Thyroid gland (tissue), 4 donors: ENCODE data around the gene LINC00305. TPM values are rescaled to one million over a fixed set of nuclear protein-coding genes. Genes with fewer than 3 reads are reported as not detected.

Source experiments
- DNase-seq, 2 donors: peaks; one replicate each; pipeline ENCODE4 v3.0.0-alpha.2; 2019
- H3K27ac ChIP-seq, 3 donors: fragments of 200-600 bp; sonication (generic); 1 replicate in 2 of 3; 2 replicates in 1 of 3; pipeline ENCODE4 v1.5.1; 2016 to 2019; ENCODE audit warnings: mild to moderate bottlenecking in 1 of 3, moderate library complexity in 1 of 3
- H3K27me3 ChIP-seq: fragments of 200-600 bp; sonication (generic); one replicate; pipeline ENCODE4 v1.5.1; 2019
- H3K36me3 ChIP-seq, 2 donors: fragments of 200-600 bp; sonication (generic); one replicate each; pipeline ENCODE4 v1.5.1; 2016 to 2019
- H3K4me1 ChIP-seq, 2 donors: fragments of 200-600 bp; sonication (generic); one replicate each; pipeline ENCODE4 v1.5.1; 2017 to 2019
- H3K4me3 ChIP-seq, 3 donors: fragments of 200-600 bp; sonication (generic); replicated peaks in 1 of 3; 1 replicate in 2 of 3; 2 replicates in 1 of 3; pipeline ENCODE4 v1.5.1; 2016; ENCODE audit warnings: mild to moderate bottlenecking in 1 of 3
- H3K9me3 ChIP-seq: fragments of 200-600 bp; sonication (generic); one replicate; pipeline ENCODE4 v1.5.1; 2017
- CTCF ChIP-seq, 6 experiments: fragments of 200-600 bp in 3 of 6; fragments of 450-650 bp in 3 of 6; sonication (generic) in 3 of 6; IDR thresholded peaks; one replicate each; pipeline ENCODE4 v1.5.1; 2016 to 2019; ENCODE audit warnings: antibody characterized with exemption in 6 of 6, mild to moderate bottlenecking in 2 of 6, inconsistent platforms in 1 of 6, moderate library complexity in 1 of 6
- POLR2A ChIP-seq, 2 donors: fragments of 450-650 bp; IDR thresholded peaks; one replicate each; pipeline ENCODE4 v1.6.1; 2017; ENCODE audit warnings: antibody characterized with exemption in 2 of 2, mild to moderate bottlenecking in 2 of 2, moderate library complexity in 1 of 2
- WGBS, 2 donors: methylation state at CpG; one replicate each; pipeline ENCODE4 v1.1.5; 2017; 5-methylcytosine and 5-hydroxymethylcytosine counted together
- intact Hi-C: fragments of 100-400 bp; cut with DNase I; formaldehyde crosslinking; loops from one replicate; pipeline ENCODE4 v1.15.1; 2023
- total RNA-seq, 4 donors: library from RNA; depleted of rRNA; stranded (reverse); fragments of >200 nt; gene quantifications; one replicate each; pipeline ENCODE4 v1.2.3, GENCODE V29; 2016

The LINC00305 gene
- total RNA-seq, 4 donors from 2014 or later = not detected

GRCh38 chr18:64180171-64180570 is 31.3 kb upstream of the LINC00305 start:
- TF ChIP-seq CTCF (IDR thresholded peaks at IDR 0.05) = no peak
- no peak for TF ChIP-seq POLR2A (IDR thresholded peaks at IDR 0.05)
- Histone ChIP-seq H3K9me3 (no peaks in the 10 kb centered on the region), H3K27ac (no peak overlapping the region), H3K27me3 (no peaks in the 10 kb centered on the region), H3K4me3 (no peak overlapping the region), H3K36me3 (no peaks in the 10 kb centered on the region), H3K4me1 (no peaks in the 10 kb centered on the region)
- no peak for DNase-seq
- intact Hi-C loops = no loop called here
- WGBS, 2 donors = 82 to 95% methylated on average over 1 of the region's 1 CpG

- Histone ChIP-seq H3K4me3 (no peak overlapping the region), H3K36me3 (no peaks in the 10 kb centered on the region), H3K27ac (no peak overlapping the region), H3K4me1 (no peaks in the 10 kb centered on the region), H3K9me3 (no peaks in the 10 kb centered on the region), H3K27me3 (no peaks in the 10 kb centered on the region)
- DNase-seq = no peak
- intact Hi-C loops = no loop called here
- WGBS, 2 donors = 71 to 74% methylated on average over 5 of the region's 5 CpGs
- no peak for TF ChIP-seq CTCF (IDR thresholded peaks at IDR 0.05)
- no peak for TF ChIP-seq POLR2A (IDR thresholded peaks at IDR 0.05)
Observed at GRCh38 chr18:64179556-64180080, 30.7 kb upstream of the LINC00305 start.

DNA sequence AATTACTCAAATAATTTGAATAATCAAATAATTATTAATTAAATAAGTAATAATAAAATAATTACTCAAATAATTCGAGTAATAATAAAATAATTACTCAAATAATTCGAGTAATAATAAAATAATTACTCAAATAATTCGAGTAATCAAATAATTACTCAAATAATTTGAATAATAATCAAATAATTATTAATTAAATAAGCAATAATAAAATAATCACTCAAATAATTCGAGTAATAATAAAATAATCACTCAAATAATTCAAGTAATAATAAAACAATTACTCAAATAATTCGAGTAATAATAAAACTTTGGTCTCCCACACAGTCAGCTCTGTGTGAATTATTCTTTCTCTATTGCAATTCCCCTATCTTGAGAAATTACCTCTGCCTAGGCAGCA is 30.0 kb upstream of the LINC00305 start:
- Histone ChIP-seq H3K4me3 (no peak overlapping the region), H3K36me3 (no peaks in the 10 kb centered on the region), H3K27me3 (no peaks in the 10 kb centered on the region), H3K27ac (no peak overlapping the region), H3K9me3 (no peaks in the 10 kb centered on the region), H3K4me1 (no peaks in the 10 kb centered on the region)
- TF ChIP-seq POLR2A (IDR thresholded peaks at IDR 0.05) (no peak), CTCF (IDR thresholded peaks at IDR 0.05) (no peak)
- WGBS, 2 donors = 71 to 78% methylated on average over 5 of the region's 5 CpGs
- intact Hi-C loops = no loop called here
- DNase-seq = no peak

- Histone ChIP-seq H3K4me3 (no peak overlapping the region), H3K36me3 (no peaks in the 10 kb centered on the region), H3K27ac (no peak overlapping the region), H3K9me3 (no peaks in the 10 kb centered on the region), H3K4me1 (no peaks in the 10 kb centered on the region), H3K27me3 (no peaks in the 10 kb centered on the region)
- WGBS, 2 donors = 72 to 74% methylated on average over 7 of the region's 7 CpGs
- DNase-seq = no peak
- intact Hi-C loops = no loop called here
- TF ChIP-seq POLR2A (IDR thresholded peaks at IDR 0.05) (no peak), CTCF (IDR thresholded peaks at IDR 0.05) (no peak)
Observed at GRCh38 chr18:64175432-64175831, 26.5 kb upstream of the LINC00305 start.

GRCh38 chr18:64171576-64171975 is 22.7 kb upstream of the LINC00305 start:
- no peak for DNase-seq
- no peaks in the 10 kb centered on the region for H3K9me3 ChIP-seq
- H3K4me3 ChIP-seq = no peak overlapping the region
- H3K27ac ChIP-seq = no peak overlapping the region
- 47 to 92% methylated on average over 1 of the region's 1 CpG for WGBS, 2 donors
- intact Hi-C loops = no loop called here
- H3K27me3 ChIP-seq = no peaks in the 10 kb centered on the region
- no peak for TF ChIP-seq POLR2A (IDR thresholded peaks at IDR 0.05)
- no peak for TF ChIP-seq CTCF (IDR thresholded peaks at IDR 0.05)
- no peaks in the 10 kb centered on the region for H3K4me1 ChIP-seq
- no peaks in the 10 kb centered on the region for H3K36me3 ChIP-seq
